ENCODE results near the gene SMAD3.
"Not testable (repeated sequence)": the region's sequence is repeated elsewhere in the genome, so short reads cannot be mapped to it uniquely, and the experiment has no call there.

The SMAD3 gene

DNA sequence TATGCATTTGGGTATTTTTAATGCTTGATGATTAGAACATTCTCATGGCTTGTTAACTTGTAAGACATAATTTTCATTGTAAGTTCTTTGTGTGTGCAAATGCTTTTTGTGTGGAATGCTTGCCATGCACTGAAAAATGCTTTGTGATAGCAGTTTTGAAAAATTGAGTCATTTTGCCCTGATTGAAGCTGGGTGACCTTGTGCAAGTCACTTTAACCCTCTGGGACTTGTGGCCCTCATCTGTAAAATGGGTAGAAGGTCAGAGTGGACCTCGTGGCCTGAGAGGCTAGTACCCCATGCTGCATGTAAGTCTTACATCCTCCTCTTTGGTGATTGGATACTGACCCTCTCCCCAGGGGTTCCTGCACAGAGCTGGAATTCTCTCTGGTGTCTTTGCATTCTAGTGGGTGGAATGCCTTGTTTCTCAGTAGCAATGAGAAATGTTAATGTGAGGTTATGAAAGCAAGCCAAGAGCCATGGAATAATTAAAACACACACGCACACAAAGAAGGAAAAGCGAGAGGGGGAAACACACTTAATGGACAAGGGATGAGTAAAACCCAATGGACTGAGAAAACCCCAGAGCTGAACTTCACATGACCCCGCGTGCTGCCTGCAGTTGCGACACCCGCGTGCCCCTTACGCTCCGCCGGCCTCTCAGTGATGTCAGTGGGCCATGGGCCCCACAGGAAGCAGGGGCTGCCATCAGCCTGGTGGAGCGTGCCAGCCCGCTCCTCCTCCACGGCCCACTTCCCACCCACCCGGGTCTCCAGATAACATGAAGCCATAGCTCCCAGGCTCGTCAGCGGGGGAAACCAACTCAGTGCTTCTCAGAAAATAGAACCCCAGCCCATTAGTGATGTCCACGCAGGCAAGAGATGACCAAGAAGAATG, 44.0 kb downstream of the SMAD3 start:
- no peak for DNase-seq (ENCODE audit: low spot score)

DNA sequence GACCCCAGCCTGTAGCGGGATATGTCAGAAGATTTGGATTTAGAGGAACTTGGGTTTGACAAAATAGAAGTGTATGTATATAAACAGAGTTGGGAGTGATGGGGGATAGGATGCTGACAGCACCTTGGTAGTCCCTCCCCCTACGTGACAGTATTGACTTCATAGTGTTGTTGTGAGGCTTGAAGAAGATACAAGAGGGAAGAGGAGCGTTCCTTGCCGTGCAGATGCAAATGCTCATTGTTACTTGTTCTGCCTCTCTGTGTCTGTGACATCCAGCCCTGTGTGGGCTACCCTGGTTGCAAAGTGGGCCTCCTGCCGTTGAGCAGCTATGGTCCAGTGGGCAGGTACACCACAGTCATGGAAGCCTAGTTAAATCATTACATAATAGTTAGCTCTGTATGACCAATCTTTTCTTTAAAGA, 45.0 kb downstream of the SMAD3 start:
- no peak for DNase-seq (ENCODE audit: low spot score)

DNA sequence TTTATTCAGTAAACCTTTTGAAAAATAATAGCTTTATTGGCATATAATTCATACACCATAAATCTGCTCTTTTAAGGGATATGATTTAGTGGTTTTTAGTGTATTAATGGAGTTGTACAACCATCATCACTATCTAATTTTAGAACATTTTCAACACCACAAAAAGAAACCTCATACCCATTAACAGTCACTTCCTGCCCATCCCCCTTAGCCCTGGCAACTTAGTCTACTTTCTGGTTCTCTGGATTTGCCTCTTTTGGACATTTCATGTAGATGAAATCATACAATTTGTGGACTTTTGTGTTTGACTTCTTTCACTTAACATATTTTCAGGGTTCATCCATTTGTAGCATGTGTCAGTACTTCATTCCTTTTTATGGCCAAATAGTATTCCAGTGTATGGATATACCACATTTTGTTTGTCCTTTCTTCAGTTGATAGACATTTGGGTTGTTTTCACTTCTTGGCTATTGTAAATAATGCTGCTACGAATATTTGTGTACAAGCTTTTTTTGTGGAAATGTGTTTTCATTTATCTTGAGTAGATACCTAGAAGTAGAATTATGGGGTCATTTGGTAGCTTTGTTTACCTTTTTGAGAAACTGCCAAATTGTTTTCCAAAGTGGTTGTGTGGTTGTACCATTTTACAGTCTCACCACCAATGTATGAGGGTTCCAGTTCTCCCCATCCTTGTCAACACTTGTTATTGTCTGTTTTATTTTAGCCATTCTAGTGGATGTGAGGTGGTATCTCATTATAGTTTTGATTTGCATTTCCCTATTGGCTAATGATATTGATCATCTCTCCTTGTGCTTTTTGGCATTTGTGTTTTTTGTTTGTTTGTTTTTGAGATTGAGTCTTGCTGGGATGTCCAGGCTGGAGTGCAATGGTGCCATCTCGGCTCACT, 45.8 kb downstream of the SMAD3 start:
- DNase-seq (ENCODE audit: low spot score) = no peak

GRCh38 chr15:67114046-67114445, 48.6 kb downstream of the SMAD3 start:
- DNase-seq (ENCODE audit: low spot score) = no peak

GRCh38 chr15:67114846-67115585, 49.6 kb downstream of the SMAD3 start:
- no peak for DNase-seq (ENCODE audit: low spot score)

GRCh38 chr15:67115586-67115969, 50.2 kb downstream of the SMAD3 start:
- no peak for DNase-seq (ENCODE audit: low spot score)

- no peak for DNase-seq (ENCODE audit: low spot score)
Measured at GRCh38 chr15:67116742-67117141, 51.3 kb downstream of the SMAD3 start.

DNA sequence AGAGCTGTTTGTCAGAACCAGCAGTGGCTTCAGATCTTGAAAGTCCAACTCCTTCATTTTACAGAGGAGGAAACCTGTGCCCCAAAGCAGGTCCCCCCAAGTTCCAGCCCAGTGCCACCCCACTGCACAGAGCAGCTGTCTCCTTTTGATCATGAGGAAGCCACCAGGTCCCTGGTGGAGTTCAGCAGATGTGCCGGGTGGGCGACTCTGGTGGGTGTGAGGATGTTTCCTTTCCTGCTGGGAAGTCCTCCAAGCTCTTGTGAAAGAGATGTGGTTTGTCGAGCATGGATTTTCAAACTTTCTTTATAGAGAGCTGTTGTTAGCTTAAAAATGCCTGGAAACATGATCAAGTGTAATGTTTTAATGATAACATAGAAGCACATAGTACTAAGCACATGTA, 52.0 kb downstream of the SMAD3 start:
- DNase-seq (ENCODE audit: low spot score) = no peak

- no peak for DNase-seq (ENCODE audit: low spot score)
Measured at GRCh38 chr15:67118808-67119207, 53.4 kb downstream of the SMAD3 start.

- no peak for DNase-seq (ENCODE audit: low spot score)
Measured at GRCh38 chr15:67119238-67119846, 53.9 kb downstream of the SMAD3 start.

DNA sequence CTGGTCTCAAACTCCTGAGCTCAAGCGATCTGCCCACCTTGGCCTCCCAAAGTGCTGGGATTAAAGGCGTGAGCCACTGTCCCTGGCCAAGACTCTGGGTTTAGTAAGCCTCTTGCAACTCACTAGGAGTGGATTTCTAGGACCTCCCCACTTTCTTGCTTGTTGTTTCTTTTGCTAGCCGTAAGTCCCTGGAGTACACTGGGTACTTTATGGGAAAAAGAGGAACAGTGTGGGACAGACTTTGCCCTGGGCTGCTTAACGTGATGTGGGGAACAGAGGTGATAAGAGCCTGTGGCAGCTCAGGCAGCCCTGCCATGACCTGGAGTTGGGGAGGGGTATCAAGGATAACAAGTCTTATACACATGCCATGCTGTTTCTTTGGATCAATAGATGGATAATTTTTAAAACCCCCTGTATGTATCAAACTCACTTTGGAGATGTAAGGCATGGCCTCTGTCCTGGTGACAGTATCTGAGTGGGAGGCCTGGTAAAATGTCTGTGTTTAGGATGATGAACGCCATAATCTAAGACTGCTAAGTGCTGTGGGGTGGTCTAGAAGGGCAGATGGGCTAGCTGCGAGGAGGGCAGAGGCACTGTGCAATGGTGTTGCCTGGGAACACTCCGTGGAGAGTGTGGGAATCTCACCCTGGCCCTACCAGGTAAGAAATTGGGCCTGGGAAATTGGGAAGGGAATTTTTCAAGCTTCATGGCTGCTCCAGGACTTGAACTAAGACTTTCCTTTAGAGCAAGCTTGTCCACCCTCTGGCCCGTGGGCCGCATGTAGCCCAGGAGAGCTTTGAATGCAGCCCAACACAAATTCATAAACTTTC, 54.8 kb downstream of the SMAD3 start:
- DNase-seq (ENCODE audit: low spot score) = no peak

DNA sequence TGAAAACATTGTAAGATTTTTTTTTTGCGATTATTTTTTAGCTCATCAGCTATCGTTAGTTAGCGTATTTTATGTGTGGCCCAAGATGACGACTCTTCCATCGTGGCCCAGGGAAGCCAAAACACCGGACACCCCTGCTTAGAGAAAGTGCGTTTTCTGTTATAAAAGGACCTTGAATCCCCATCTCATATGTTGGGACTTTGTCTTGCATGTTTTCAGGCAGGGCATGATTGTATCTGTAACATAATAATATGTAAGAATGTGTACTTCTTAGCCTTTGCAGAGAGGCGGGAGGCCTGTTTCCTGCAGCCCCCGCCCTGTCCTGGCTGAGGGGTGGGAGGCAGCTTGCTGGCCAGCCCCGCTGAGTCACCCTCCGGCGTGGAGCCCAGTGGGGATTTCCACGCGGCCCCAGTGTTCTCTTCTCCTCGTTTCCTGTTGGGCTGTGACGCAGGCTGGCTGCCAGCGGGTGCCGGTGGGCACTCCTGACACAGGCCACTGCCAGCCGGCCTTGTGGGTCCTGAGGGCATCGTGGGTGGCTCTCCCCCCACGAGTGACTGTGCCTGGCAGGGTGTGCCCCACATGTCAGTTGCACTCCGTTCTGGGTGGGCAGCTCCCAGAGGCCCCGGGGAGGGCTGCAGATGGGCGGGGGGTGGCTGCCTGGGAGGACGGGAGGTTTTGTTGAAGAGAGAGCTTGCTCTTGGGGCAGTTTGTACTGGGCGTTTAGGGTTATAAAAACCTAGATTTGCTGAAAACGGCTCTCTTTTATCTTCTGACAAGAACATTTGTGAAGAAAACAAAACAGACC, 55.6 kb downstream of the SMAD3 start:
- no peak for DNase-seq (ENCODE audit: low spot score)

- no peak for DNase-seq (ENCODE audit: low spot score)
Measured at GRCh38 chr15:67121644-67122605, 56.5 kb downstream of the SMAD3 start.

GRCh38 chr15:67122816-67123215, 57.4 kb downstream of the SMAD3 start:
- DNase-seq (ENCODE audit: low spot score) = not testable (repeated sequence)

GRCh38 chr15:67123291-67123690, 57.9 kb downstream of the SMAD3 start:
- DNase-seq (ENCODE audit: low spot score) = not testable (repeated sequence)

DNA sequence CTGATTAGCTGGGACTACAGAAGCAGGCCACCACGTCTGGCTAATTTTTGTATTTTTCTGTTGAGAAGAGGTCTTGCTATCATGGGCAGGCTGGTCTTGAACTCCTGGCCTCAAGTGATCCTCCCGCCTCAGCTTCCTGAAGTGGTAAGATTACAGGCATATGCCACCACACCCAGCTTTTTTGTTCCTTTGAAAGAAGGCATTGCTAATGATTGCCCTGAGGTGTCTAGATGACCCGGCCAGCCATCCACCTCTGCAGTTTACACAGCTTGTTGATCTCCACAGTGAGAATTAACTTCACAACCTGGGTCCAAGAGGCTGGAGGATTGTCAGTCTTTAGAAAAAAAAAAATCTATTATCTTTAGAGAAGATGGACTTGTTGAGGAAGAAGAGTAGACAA, 58.7 kb downstream of the SMAD3 start:
- DNase-seq (ENCODE audit: low spot score) = no peak

DNA sequence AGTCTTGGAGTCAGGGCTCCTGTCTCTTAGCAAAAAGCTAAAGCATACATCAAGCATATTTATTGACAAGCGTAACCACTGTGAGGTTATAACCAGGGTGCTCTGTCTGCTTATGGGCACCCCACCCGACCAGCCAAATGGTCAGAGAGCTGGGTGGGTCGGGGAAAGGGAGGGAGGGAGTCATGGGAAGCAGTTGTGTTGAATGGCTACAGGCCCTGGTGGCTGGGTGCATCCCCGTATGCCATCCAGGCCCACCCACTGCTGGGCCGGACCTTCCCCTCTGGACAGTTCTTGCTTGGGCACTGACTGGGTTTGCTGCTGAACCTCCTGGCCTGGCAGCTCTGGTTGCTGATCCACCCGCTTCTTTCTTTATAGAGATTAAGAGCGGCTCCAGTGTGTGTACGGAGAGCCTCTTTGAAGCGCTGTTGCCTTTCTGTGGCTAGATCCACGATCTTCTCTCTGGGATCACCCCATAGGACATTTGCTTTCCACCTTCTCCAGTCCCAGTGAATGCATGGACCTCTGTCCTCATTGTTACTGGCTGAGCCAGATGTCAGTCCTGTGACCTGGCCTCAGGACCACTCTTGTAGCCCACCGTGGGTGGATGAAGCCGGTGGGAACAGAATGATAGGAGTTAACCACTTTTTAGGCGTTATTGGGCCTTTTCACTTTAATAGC, 59.6 kb downstream of the SMAD3 start:
- no peak for DNase-seq (ENCODE audit: low spot score)
